HTERT RPE-1 (cell line): ENCODE measurements around the gene RIN1.
"Not testable (repeated sequence)": the region's sequence is repeated elsewhere in the genome, so short reads cannot be mapped to it uniquely, and the experiment has no call there.

ENCODE experiments used
- in situ Hi-C: fragments of 300-500 bp; cut with MboI; formaldehyde crosslinking; loops from 4 replicates; pipeline ENCODE4 v1.14.3; 2020; ENCODE audit warnings: low sequenced_read_pairs

RIN1 gene

DNA sequence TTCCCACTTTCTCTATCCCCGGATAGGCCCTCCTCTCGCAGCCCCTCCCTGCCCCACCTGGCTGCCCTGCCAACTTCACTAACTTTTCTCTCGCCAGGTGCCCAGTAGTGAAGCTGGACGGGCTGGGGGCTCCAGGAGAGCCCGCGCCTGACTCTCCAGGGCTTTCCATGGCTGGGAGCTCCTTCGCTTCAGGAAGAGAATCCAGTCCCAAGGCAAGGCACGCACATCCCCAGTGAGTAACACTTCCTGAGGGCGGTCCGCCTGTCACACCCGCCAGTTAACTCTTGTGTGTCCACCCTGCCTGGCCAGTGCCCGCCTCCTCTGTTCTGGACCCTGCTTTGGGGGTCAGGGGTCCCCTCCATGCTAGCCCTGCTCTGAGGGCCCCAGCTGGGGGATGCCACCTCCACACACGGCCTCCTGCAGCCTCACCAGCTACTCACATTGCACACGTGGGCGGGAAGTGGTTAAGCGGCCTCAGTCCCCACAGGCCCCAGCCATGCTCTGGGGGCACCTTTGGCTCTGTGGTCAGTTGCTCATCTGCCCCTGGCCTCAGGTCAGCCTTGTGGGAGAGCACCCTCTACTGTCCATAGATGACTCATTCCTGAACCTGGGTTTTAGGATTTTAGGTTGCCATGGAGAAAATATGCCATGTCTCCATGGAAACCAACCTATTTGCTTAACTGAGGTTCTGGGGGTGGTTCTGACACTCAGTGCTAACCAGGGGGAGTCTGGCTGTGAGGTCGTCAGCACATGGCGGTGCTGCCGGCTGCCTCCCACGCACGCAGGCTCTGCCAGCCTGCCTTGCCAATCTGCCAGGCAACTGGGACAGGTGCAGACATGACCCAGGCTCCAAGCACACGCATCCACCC, at the start of gene RIN1:
Gene RIN1 (minus strand): TSS at position 201 of the 869 bp plus-strand sequence. CDS start 32 bp downstream, at position 169.
- in situ Hi-C loops = no loop called here

- in situ Hi-C loops = not testable (repeated sequence)
These were observed 48.1 kb upstream of the RIN1 start for GRCh38 chr11:66384316-66384715.

DNA sequence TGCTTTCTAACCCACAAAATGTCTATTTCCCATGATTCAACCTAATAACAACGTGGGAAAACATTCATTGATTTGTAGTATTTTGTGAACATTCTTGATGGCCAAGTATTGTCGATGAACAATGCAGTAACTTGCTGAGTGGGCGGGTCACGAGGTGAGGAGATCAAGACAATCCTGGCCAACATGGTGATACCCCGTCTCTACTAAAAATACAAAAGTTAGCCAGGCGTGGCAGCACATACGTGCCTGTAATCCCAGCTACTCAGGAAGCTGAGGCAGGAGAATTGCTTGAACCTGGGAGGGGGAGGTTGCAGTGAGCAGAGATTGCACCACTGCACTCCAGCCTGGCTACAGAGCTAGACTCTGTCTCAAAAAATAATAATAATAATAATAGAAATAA, 44.0 kb upstream of the RIN1 start:
- in situ Hi-C loops = not testable (repeated sequence)

DNA sequence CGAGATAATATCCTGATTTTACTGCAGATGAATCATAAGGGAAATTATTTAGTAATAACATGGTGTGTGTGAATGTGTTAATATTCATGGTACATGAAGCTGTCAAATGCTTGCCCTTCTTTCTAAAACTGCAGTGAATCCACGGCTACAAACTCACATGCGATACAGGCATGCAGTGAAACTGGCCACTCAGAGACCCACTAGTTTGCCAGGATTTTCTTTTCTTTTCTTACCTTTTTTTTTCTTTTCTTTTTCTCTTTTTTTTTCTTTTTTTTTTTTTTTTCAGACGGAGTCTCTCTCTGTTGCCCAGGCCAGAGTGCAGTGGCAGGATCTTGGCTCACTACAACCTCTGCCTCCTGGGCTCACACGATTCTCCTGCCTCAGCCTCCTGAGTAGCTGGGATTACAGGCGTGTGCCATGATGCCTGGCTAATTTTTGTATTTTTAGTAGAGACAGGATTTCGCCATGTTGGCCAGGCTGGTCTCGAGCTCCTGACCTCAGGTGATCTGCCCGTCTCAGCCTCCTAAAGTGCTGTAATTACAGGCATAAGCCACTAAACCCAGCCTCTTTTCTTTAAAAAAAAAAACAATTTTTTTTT, 37.6 kb upstream of the RIN1 start:
- in situ Hi-C loops = not testable (repeated sequence)

DNA sequence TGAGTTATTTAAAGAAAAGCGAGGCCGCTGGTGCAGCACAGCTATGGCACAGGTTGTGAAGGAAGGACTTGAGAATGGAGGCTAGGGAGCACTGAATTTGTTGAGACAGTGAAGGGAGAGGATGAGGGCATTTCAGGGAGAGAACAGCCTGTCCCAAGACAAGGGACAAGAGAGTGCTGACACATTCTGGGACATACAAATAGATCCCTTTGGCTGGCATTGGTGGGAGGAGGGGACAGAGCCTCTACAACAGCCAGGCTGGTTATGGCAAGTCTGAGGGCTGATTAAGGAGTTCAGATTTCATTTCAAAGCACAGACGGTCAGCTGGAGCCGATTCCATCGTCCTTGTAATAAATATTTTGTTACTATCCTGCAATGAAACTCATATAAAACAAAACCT, 37.0 kb upstream of the RIN1 start:
- in situ Hi-C loops = no loop called here

DNA sequence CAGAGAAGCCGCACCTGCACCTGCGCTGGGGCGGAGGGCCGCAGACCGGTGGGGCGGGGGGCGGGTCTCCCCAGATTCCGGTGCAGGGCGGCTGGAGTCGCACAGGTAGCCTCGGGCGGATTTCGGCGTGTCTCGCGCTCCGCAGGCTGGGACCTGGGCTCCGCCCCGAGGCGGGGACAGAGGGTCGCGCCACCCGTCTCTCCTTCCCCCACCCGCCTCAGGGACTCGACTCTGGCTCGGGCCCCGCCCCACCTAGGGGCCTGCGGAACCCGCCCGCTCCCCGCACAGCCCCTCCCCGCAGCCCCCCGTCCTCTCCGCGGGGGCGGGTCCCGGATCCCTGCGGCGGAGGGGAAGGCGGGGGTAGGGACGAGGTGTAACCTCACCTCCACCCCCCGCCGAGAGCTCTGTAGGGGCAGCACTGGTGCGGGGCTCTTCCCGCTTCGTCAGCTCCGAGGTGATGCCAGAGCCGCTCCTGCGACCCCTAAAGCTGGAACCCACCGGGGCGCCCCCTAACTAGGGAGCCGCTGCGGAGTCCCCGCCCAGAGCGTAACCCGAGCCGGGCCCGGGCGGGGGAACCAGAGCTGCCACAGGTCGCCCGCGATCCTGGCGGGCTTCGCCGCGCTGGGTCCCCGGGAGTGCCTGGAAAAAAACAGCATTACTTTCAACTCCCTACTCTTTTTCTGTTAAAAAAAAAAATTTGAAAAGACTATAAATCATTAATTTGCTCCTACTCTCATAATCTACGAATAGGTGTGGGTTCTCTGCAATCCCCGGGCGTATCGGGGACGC, 35.6 kb upstream of the RIN1 start, which contains the start of gene SLC29A2:
Gene SLC29A2 (minus strand): TSS at position 134 of the 789 bp plus-strand sequence. CDS start 169 bp downstream, outside the sequence.
- in situ Hi-C loops = no loop called here

GRCh38 chr11:66369073-66369894, 33.0 kb upstream of the RIN1 start:
- in situ Hi-C loops = no loop called here

DNA sequence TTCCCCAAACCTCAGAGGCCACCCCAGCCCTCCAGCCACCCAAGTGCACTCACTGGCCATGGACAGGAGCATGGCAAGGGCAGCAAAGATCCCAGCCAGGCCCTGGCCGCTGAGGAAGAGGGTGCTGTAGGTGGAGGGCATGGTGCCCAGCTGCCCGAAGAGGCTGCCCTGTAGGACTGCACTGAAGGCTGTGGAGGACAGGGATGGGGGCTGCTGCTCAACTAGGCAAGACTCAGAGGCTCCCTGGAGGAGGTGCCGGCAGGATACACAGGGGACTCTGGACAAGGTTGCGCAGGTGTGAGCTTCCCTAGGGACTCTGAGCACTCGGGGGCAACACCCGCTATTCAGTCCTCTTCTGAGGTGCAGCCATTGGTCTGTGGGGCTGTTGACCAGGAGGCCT, 32.2 kb upstream of the RIN1 start:
- in situ Hi-C loops = no loop called here

DNA sequence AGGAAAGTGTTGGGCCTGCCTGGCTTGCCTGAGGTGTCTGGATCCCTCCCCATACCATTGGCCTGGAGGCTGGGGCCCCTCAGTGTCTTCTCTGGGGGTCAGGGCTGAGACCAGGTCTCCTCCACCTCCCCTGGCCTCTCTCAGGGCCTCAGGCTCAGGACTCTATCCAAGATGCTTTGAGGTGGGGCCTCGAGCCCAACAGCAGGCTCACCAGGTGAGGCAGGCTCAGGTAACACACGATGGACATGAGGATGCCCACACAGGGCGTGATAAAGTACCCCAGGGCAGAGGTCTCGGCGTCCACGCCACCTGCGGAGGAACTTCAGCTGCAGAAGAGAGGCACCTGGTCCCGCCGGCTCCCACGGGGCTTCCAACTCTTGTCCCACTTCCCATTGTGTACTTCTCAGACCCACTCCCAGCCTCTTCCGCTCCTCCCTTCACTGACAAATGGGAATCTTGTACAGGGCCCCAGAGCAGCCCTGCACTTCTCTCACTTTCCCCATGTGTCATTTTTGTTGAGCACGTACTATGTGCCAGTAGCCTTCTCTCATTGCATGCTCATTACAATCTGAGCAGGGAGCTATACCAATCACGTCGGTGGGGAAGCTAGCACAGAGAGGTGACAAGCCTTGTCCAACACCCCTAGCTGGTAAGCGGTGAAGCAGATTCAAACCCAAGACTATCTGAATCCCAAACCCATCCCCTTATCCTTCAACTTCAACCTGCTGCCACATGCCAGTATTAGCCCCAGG, 31.5 kb upstream of the RIN1 start:
- in situ Hi-C loops = no loop called here

DNA sequence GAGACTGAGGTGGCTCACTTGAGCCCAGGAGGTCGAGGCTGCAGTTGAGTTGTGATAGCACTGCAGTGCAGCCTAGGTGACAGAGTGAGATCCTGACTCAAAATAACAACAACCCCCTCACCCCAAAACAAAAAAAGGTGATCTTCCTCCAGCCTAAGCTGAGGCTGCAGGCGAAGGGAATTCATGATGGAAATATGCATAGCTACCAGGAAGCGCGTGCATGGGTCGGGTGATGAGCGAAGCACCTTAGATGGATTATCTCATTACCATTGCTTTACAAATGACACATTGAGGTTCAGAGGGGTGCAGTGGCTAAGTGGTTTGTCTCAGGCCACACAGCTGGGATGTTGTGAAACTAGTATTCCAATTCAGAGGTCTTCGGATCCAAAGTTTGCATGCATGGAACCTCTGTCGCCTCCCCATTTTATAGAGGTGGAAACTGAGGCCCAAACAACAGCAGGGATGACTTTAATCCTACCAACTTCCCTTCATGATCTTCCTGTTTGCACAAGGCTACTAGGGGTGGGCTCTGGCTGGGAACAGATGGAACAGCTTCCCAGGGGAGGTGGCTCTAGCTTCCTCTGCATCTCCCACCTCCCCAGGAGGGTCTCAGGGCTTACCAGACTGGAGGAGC, 30.7 kb upstream of the RIN1 start:
- in situ Hi-C loops = no loop called here

DNA sequence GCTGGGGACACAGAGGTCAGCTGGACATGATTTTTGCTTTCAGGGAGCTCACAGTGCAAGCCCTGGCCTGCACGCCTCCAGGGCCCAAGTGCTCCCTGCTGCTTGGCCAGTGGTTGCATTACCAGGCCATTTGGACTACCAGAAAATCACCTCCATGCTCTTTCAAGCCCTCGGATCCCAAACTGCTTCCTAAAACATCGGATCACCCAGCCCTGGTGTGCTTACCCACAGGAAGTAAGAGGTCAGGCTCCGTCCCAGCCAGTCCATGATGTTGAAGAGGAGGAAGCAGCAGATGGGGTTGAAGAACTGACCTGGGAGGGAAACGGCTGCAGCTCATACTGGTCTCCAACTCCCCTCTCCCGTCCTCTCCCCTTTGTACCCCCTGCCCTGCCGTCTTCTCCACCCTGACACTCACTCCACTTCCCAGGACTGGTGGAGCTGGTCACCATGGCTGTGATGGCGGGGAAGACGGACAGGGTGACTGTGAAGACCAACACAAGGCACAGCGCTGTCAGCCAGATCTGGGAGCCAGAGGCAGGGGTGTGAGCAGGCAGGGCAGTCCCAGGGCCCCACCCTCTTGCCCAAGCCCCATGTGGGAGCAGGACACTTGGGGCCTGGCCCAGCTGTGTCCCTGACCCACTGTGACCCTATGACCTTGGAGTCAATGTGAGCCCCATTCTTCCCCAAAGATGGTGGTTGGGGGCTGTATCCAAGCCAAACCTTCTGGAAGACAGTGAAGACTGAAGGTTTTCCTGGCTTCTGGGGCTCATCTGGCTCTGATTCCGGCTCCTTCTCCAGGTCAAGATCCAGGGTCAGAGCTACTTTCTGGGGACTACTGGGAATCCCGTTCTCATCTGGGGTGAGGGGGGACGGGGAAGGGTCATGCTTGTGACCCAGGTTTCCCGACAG, 29.7 kb upstream of the RIN1 start:
- in situ Hi-C loops = no loop called here

GRCh38 chr11:66365166-66365565, 28.9 kb upstream of the RIN1 start:
- in situ Hi-C loops = no loop called here

GRCh38 chr11:66363805-66364535, 27.7 kb upstream of the RIN1 start:
- in situ Hi-C loops = no loop called here

- in situ Hi-C loops = no loop called here
These were observed 27.0 kb upstream of the RIN1 start for GRCh38 chr11:66363187-66363601.

GRCh38 chr11:66362481-66363147, 26.4 kb upstream of the RIN1 start:
- in situ Hi-C loops = no loop called here

GRCh38 chr11:66361502-66361941, 25.3 kb upstream of the RIN1 start:
- in situ Hi-C loops = no loop called here
